A549 treated with CORT108297 at 1 μM for 4 hours (cell line): ENCODE results near the gene TCEA3. TPM values are rescaled to one million over a fixed set of nuclear protein-coding genes. Genes with fewer than 3 reads are reported as not detected.

Experiments used
- total RNA-seq: library from RNA; stranded (reverse); fragments of 200-300 nt; extraction: Qiagen RNA extraction; gene quantifications from 5 replicates; pipeline ENCODE4 v1.2.3, GENCODE V29; 2022

TCEA3 gene
- total RNA-seq: 0.41 to 0.72 TPM (median 0.58 TPM) in 5 replicates

DNA sequence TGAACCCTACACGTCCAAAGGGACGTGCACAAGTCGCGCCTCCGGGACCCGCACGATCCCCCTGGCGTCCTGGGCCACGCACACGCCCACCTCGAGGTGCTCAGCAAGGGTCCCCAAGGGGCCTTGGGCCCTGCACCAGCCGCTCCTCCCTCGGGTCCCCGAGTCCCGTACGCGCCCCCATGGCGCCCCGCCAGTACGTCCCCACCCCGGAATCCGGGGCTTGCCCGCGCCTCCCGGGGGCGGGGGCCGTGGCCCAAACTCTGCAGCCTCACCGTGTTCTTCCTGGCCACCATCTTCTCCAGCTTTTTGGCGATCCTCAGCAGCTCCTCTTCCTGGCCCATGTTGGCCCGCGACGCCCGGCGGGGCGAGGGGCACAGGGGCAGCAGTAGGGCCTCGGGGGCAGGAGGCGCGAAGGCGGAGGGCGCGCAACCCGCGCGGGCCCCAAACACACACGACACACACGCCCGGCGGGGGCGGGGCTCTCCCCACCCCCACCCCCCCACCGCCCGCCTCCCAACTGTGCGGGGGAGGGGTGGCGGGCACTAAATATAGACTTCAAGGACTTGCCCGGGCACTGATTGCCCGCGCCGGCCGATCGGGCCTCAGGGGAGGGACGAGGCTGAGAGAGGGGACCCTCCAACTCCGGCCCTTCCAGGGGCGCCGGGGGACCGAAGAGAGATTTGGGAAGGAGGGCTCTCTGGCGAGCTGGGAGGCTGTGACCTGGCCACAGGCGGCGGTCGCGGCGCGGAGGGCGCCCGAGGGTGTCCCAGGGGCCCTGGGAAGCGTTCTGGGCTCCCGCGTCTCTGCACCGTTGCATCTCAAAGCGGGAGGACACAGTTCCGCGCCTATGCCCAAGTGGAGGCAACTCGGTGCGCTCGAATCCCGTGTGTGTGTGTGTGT lies at the start of gene TCEA3:
TCEA3 (minus strand) TSS at position 456 of the 900 bp plus-strand sequence; CDS start at position 341, 115 bp downstream.

DNA sequence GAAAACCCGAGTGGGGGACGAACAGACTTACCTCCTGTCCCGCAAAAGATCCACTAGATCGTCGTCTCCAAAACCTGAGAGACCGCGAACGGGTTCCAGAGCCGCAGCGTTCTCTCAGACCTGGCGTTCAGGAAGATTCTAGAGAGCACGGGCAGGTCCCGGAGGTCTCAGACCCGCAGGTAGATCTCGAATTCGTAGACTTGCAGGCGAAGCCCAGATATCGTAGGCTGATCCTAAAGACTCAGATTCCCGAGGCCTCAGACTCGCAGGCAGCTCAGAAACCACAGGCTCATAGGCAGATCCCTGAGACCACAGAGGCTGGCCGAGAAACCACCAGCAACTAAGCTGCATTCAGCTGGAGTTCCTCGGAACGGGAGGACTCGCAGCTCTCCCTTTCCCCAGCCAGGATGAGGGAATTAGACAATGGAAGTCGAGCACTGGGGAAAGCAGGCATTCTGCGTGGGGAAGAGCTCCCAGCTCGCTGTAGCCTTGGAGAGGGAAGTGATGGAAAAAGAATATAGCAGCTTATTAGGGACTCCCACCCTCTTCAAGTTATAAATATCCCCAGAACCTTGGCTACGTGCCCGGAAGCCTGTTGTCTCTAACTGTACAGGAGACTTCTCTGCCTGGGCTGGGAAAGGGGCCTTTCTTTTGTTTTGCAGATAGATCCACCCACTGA lies 55.1 kb downstream of the TCEA3 start, which contains the start of gene ZNF436:
ZNF436 (minus strand) TSS at position 502 of the 679 bp plus-strand sequence. CDS start 1,831 bp downstream, outside the sequence.

DNA sequence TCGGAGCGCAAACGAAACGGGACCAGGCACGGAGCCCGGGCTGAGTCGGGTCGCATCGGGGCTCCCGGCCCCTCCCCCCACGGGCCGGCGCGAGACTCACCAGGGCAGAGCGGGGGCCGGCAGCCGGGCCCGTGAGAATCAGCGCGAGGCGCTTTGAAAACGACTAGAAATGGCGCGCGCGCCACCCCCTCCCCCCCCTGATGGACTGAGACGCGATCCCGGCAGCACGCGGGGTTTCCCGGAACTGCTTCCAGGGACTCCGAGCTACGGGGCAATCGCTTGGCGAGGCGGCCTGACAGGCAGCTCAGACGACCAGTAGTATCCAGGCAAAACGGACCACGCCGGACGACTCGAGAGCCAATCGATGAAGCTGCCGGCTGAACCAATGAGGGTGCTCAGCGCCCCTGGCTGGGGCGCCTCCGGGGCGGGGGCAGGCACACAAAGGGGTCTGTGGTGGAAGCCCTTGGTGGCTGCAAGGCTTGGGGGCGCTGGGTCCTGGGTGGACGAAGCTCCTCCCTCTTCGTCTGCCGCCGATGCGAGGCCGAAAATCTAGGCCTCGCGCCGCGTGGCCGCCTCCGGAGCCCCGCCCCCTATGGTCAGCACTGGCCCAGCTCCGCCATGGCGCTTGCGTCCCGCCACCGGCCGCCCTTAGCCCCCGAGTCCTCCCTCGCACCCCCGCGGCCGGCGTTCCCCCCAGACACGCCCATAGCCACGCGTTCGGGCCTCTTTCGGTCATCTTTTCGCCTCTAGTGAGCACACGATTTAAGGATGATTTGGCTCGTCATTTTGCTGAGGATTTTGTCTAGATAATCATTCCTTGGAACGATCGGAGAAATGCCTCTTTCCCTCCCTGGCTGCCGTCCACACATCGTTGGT lies 80.2 kb downstream of the TCEA3 start, which contains the start of gene HNRNPR:
HNRNPR (minus strand) TSS at position 174 of the 876 bp plus-strand sequence. CDS start 3,276 bp downstream, outside the sequence.

Other genes starting within 250 kb of the TCEA3 start
- 13.1 to 16.2 TPM (median 14.4 TPM) in 5 replicates for gene HTR1D, start 207.2 kb downstream of the TCEA3 start, total RNA-seq
- gene HNRNPR, start 80.5 kb downstream of the TCEA3 start, total RNA-seq: 150 to 219 TPM (median 164 TPM) in 5 replicates
- 4.9 to 5.8 TPM (median 5.3 TPM) in 5 replicates for gene ZNF436, start 54.9 kb downstream of the TCEA3 start, total RNA-seq
- 2.7 to 4.4 TPM (median 4.0 TPM) in 5 replicates for gene ASAP3, start 59.4 kb upstream of the TCEA3 start, total RNA-seq
- gene E2F2, start 106.5 kb upstream of the TCEA3 start, total RNA-seq: 2.2 to 3.1 TPM (median 2.7 TPM) in 5 replicates
- 322 to 443 TPM (median 373 TPM) in 5 replicates for gene ID3, start 134.8 kb upstream of the TCEA3 start, total RNA-seq